HG03439 (cell line): ENCODE results near the gene ISY1.
A peak's percentile ranks its signal among the peaks of the same experiment; 100 is the strongest.
"Not testable (repeated sequence)": the region's sequence is repeated elsewhere in the genome, so short reads cannot be mapped to it uniquely, and the experiment has no call there.

Experiments
- ATAC-seq: cut with Tn5 transposase; IDR thresholded peaks from one replicate; pipeline ENCODE4 v1.9.1; 2021; ENCODE audit warnings: mild to moderate bottlenecking, moderate library complexity; ENCODE audit not compliant: unreplicated experiment

ISY1 gene

DNA sequence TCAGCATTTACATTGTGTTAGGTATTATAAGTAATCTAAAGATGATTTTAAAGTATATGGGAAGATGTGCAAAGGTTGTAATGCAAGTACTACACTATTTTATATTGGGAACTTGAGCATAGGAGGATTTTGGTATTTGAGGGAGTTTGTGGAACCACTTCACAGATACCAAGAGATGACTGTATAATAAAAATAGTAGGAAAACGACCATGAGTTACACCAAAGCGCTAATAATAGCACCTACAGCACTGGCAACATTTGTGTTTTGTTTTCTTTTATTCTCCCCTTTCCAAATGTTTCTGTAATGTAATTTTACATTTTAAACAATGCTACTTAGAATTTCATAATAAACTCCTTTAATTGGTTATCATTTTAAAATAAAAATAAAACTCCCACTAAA is 12.3 kb upstream of the ISY1 start:
- ATAC-seq: no peak

DNA sequence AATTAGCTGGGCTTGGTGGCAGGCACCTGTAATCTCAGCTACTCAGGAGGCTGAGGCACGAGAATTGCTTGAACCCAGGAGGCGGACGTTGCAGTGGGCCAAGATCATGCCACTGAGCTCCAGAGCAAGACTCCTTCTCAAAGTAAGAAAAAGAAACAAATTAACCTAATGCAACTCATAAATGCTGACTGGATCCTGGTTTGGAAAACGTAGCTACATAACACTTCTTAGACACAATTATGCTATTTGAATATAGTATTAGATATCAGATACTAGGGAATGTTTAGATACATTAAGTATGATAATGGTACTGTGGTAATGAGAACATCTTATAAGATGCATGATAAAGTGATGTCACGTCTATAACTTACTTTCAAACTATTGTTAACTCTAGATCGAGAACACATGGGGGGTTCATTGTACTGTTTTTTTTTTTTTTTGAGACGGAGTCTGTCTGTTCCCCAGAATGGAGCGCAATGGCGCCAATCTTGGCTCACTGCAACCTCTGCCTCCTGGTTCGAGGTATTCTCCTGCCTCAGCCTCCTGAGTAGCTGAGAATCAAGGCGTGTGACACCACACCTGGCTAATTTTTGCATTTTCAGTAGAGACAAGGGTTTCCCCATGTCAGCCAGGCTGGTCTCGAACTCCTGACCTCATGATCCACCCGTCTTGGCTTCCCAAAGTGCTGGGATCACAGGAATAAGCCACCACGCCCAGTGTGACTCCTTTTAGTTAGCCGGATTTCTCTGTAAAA is 5.9 kb upstream of the ISY1 start:
- ATAC-seq: no peak

DNA sequence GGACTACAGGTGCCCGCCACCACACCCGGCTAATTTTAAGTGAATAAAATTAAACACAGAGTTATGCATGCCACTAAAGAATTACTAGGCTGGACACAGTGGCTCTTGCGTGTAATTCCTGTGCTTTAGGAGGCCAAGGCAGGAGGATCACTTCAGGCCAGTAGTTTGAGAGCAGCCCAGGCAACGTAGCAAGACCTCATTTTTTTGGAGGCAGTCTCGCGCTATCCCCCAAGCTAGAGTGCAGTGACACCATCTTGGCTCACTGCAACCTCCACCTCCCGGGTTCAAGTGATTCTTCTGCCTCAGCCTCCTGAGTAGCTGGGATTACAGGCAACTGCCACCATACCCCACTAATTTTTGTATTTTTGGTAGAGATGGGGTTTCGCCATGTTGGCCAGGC is 4.7 kb upstream of the ISY1 start:
- not testable (repeated sequence) for ATAC-seq

DNA sequence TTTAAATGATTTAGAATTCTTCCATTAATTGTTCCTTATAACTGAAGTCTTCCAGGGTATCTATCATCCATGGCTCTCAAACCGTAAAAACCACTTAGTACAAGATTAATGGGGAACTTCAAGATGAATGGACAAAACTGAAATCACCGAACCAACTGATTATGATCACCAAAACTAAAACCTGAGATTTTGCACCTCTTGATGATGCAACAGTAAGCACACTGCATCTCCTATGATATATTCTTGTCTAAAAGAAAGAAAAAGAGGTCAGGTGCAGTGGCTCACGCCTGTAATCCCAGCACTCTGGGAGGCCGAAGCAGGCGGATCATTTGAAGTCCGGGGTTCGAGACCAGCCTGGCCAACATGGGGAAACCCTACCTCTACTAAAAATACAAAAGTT is 3.6 kb upstream of the ISY1 start:
- ATAC-seq: no peak

DNA sequence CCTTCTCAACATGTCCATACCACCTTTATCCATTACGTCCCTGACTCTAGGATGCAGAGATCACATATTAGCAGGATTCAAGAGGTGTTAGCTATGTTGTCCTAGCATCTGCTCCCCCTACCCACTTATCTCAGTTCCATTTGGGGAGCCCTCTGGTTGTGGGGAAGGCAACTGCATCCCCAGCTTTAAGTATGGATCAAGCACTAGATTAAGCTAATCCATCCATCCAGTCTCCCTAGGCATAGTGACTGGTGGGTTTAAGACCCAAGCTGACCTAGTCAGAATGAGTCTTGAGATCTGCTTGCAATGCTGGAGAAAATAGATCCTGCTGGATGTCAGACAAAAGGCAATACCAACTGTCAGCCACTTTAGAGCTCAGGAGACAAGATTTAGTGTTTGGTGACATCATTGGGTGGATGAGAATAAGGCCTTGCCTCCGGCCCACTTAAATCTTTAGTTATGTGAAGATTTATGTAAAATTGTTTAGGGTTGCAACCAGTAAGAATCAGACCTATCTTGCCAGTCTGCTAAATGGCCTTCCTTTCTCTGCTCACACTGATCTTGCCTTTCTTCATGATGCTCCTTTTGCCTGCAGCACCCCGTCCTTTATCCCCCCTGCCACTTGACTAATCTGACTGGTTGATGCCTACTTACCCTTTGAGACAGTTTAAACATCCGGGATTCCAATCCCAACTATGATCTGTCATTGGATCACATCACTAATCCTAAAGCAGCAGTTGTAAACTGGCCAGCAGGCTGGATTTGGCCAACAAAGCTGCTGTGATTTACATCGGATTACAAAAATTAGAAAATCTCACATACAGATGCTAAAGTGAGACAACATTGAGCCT is 2.1 kb upstream of the ISY1 start:
- ATAC-seq: no peak

DNA sequence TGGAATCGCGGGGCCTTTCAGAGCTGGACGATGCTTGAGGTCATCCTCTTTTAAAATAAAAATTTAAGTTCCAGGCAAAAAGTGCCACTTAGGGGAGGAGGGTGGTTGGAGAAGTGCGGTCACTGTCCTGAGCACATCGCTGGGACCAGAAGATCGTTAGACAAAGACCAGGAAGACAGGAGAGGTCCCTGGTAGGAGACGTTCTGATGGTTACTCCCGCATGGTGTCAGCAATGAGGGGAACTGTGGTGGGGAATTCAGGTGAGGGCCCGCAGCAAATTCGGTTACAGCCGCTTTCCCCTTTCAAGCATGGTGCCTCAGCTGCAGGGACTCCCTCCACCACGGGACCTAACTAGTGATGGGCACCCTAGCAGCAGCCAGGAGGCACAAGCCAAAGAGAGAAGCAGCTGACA is 1.0 kb upstream of the ISY1 start:
- peak; percentile 2 for ATAC-seq

DNA sequence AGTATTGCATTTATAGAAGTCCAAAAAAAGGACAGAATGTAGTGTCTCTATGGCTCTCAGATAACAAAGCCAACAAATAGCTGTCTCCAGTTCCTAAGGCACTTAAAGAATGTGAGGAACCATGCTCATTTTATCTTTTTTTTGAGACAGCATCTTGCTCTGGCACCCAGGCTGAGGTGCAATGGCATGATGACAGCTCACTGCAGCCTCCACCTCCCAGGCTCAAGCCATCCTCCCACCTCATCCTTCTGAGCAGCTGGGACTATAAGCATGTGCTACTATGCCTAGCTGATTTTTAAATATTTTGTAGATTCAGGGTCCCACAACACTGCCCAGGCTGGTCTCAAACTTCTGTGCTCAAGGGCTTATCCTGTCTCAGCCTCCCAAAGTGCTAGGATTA is 16.1 kb downstream of the ISY1 start:
- no peak for ATAC-seq

DNA sequence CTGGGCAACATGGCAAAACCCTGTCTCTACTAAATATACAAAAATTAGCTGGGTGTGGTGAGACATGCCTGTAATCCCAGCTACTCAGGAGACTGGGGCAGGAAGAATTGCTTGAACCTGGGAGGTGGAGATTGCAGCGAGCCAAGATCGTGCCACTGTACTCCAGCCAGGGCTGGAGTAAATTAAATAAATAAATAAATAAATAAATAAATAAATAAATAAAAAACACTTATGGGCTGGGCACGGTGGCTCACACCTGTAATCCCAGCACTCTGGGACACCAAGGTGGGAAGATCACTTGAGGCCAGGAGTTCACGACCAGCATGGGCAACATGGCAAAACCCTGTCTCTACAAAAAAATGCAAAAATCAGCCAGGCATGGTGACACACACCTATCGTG is 19.9 kb downstream of the ISY1 start:
- ATAC-seq: not testable (repeated sequence)

DNA sequence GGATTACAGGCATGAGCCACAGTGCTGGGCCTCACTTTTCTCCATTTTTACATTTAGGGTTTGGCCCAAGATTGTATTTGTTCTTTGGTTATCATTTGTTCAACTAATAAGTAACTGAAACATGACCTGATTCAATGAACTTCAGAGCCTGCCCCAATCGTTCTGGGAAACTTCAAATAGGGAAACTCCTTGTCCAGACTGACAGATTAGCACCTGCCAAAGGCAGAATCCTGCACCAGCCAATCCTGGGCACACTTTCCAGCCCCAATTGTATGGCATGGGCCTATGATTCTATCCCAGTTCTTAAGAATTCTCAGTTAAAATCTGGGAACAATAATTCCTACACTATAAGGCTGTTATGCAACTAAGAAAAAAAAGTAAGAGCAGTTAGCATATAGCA is 21.0 kb downstream of the ISY1 start:
- ATAC-seq: no peak

DNA sequence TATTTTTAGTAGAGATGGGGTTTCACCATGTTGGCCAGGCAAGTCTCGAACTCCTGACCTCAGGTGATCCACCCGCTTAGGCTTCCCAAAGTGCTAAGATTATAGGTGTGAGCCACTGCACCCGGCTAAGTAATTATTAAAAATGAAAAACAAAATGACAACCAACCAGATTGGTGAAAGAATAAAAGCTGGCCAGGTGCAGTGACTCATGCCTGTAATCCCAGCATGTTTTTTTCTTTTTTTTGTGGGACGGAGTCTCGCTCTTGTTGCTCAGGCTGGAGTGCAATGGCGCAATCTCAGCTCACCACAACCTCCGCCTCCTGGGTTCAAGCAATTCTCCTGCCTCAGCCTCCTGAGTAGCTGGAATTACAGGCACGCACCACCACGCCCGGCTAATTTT is 24.6 kb downstream of the ISY1 start:
- ATAC-seq: not testable (repeated sequence)

DNA sequence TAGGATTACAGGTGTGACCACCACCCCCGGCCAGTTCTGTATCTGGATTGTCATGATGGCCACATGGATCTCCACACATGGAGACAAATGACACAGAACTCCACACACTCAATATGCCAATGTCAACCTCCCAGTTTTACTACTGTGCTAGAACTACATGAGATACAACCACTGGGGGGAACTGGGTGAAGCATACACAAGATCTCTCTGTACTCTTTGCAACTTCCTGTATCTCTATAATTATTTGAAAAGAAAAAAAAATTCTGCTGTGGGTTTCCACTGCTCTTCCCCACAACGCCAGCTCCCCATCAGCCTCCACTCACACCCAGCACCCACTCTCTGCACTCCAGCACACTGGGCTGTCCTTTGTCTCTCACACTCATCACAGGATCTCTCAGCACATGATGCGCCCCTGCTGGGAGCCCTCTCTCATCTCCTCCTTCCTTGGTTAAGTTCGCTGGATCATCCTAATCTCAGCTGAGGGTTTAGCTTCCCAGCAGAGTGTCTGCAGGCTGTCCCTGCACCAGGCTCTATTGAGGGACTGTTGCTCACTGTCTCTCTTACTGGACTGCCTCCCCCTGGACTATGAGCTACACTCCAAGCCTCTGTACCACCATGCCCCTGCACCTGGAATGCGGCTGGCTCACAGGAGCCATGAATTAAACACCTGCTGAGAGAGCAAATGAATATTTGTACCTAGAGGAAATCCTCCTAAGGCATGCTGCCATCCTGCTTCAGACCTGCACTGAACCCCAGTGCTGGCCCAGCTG is 28.6 kb downstream of the ISY1 start:
- ATAC-seq: no peak

DNA sequence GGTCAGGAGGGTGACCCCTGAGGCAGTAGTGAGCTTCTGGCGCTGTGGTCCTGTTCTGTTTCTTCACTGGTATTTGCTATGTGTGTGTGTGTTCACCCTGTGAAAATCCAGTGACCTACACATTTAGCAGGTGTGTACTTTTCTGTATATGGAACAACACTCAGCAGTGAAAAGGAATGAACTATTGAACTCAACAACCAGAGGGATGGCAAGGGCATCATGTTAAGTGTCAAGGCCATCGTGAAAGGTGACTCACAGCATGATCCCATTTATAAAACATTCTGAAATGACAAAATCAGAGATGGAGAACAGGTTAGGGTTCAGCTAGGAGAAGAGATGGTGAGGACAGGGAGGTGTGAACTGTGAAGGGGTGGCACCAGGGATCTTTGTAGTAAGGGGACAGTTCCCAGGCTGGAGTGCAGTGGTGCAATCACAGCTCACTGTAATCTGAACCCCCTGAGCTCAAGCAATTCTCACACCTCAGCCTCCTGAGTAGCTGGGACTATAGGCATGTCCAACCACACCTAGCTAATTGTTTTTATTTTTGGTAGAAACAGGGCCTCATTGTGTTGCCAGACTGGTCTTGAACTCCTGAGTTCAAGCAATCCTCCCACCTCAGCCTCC is 29.3 kb downstream of the ISY1 start:
- no peak for ATAC-seq

DNA sequence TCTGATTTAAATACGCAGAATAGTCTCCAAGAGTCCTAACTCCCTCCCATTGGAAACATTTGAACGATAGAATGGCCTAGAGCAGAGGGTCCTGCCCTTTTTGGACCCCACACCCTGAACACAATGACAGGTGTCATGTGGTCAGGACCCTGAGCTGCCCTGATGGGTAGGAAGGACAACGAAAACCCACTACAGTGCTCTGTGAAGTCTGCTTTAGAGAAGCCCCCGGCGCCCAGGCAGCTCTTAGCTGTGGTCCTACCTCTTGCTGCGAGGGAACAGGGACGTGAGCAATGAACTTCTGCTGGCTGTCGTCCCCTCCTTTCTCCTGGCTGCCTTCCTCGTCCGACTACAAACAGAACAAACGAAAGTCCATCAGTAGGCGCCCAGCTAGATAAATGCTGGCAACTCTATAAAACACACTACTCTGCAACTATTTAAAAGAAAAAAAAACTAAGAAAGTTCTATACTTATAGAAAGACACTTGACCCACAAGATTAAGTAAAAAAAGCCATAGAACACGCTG is 30.5 kb downstream of the ISY1 start:
- ATAC-seq: no peak

DNA sequence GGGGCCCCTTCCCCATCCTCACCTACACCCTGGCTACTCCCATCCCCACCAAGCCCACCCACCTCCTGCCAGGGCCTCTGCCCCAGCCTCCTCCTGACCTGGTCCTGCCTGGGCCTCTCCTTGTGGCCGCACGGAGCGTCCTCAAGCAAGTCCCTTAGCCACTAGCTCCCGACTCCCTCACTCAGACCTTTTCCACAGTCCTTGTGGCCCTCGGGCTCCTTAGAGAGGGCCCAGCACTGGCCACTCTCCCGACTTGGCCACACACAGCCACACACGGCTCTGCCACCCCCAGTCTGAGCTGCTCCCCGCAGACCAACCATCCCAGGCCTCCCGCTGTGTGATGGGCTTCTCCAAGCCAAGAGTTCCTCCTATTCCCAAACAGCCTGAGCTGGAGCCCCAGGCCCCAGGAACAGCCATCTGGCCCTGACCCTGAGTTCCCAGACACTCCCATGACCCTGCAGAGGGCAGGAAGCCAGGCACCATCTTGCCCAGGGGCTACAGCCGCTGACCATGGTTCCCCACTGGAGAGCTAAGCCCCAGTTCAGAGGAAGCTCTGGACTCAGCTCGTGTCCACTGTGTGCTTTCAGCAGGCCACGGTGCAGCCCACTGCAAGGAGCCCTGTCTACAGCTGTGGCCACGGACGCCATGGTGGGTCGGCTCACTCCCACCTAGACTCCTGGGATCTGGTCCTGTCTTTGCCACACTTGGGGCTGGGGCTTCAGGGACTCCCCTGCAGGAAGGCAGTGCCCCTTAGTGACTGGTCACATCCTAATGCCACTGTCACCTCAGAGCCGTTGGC is 32.3 kb downstream of the ISY1 start:
- no peak for ATAC-seq

DNA sequence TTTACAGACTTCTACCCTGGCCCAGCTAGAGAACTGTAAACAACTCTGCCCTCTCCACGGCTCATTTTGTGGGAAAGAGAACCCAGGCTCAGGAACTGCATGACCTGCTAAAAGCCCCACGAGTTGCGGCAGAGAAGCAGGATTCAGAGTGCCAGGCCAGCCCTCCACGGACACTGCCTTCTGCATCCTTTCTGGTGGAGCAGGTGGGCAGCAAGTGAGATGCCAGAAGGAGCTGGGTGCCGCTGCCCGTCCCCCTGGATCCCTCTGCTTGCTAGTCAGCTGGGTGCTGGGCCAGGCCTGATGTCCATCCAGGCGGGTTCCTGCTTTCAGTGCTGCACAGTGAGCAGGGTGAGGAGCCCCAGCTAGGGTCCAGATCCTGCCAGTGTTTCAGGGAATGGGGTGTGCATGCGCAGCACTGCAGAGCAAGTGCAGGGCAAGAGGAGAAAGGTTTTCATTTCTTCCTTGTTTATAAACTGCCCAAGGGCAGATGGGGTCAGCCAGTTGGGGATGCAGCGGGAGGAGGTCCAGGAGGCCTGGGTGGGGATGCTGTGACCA is 34.1 kb downstream of the ISY1 start:
- no peak for ATAC-seq

DNA sequence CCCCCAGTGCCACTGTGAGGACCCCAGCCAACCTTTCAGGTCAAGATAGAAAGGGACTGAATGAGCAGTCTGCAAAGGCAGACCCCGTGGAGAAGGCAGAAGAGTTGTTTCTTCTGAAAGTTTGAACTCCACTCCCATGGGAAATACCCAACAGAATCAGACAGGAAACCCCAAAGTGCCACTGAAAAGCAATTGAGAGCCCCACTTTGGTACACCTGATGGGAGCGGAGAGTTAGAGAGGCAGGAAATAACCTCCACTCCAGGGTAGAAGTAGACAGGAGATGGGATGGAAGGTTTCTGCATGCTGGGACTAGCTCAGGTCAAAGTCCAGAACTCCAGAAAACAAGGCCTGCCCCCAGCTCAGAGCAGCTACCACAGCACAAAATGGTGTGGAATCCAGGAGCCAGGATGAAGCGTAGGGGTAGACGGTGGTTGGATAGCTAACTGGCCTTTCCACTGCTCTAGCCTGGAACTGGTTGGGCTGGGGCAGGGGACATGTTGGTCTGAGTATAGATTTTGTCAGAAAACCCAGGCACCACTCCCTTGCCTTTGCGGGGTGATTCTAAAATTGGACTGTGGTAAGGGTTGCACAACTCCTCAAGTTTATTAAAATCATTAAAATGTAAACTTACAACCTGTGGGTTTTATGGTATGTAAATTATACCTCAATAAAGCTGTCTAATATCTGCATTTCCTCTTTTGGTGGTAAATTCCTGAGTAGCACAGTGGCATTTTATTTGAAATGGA is 37.4 kb downstream of the ISY1 start:
- ATAC-seq: no peak

DNA sequence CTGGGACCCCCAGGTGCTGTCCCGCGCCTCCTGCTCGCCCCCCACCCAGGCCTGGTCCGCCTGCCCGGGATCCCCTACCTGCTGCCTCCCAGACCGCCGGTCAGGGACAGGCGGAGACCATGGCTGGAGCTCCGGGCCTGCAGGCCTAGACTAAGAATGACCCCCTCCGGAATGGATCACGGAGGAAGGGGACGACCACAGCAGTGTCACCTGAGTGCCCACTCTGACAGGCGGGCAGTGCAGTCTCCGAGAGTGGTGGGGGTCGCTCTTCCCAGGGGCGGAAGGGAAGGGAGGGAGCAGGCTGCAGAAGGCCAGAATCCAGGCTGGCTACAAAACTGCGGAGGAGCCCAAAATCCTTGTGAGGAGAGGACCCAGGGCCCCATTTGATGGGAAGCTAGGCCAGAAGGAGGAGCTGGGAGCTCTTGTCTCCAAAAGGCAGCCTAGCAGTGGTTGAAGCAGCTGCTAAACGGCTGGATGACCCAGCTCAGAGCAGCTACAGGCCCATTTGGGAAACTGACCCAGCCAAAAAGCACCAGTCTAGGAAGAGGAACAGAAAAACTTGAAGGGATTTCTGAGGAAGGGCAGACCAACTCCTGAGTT is 38.4 kb downstream of the ISY1 start:
- ATAC-seq: no peak

DNA sequence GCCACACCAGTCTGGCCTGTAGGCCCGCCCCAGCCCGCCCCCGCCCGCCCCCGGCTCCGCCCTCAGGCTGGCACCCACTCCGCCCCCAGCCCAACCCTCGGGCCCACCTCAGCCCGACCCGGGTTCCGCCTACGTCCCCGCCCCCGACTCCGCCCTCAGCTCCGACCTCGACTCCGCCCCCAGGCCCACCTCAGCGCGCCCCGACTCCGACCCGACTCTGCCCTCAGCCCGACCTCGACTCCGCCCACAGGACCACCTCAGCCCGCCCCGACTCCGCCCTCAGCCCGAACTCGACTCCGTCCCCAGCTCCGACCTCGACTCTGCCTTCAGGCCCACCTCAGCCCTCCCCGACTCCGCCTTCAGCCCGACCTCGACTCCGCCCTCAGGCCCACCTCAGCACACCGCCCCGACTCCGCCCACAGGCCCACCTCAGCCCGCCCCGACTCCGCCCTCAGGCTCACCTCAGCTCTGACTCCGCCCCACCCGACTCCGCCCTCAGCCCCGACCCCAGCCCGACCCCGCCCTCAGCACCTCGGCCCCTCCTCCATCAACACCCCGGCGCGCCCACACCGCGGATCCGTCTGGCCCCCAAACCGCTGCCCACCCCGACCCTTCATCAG is 39.0 kb downstream of the ISY1 start, which contains the start of gene RAB43:
Gene RAB43 (minus strand): TSS at position 13 of the 620 bp plus-strand sequence. CDS start 315 bp downstream, outside the sequence.
- peak; percentile 25 for ATAC-seq
